Progenitor cell of endocrine pancreas (in vitro differentiated cells): ENCODE data around the gene SORCS2. TPM values are rescaled to one million over a fixed set of nuclear protein-coding genes. Genes with fewer than 3 reads are reported as not detected.

Experiments
- DNase-seq: peaks from one replicate; pipeline ENCODE4 v3.0.0; 2021; ENCODE audit warnings: low spot score; ENCODE audit not compliant: unreplicated experiment
- H3K27ac Mint-ChIP-seq: 2 replicates; pipeline ENCODE4 v1.8.0; 2021; ENCODE audit warnings: mild to moderate bottlenecking, moderate library complexity, mixed read lengths
- H3K27me3 Mint-ChIP-seq: 2 replicates; pipeline ENCODE4 v1.8.0; 2021; ENCODE audit warnings: mixed read lengths
- H3K36me3 Mint-ChIP-seq: 2 replicates; pipeline ENCODE4 v1.8.0; 2022; ENCODE audit warnings: mixed read lengths; ENCODE audit not compliant: insufficient read depth
- H3K4me1 Mint-ChIP-seq: 2 replicates; pipeline ENCODE4 v1.8.0; 2021; ENCODE audit warnings: low read depth, mixed read lengths
- H3K4me3 Mint-ChIP-seq: 2 replicates; pipeline ENCODE4 v1.8.0; 2021; ENCODE audit warnings: low read depth, mild to moderate bottlenecking, moderate library complexity, mixed read lengths
- H3K9me3 Mint-ChIP-seq: 2 replicates; pipeline ENCODE4 v1.8.0; 2021; ENCODE audit warnings: low read depth, mixed read lengths
- total RNA-seq: library from RNA; stranded (reverse); gene quantifications from 2 replicates; pipeline ENCODE4 v1.2.1, GENCODE V29; 2021
- TF ChIP-seq, protein P1 (sequence below): fragments of 200-600 bp; sonication (generic); IDR thresholded peaks from one replicate; pipeline ENCODE4 v1.5.0; 2021; ENCODE audit warnings: antibody characterized with exemption, mild to moderate bottlenecking; ENCODE audit not compliant: unreplicated experiment

The SORCS2 gene
- total RNA-seq, 1 donor from 2014 or later, result 2.2 TPM

DNA sequence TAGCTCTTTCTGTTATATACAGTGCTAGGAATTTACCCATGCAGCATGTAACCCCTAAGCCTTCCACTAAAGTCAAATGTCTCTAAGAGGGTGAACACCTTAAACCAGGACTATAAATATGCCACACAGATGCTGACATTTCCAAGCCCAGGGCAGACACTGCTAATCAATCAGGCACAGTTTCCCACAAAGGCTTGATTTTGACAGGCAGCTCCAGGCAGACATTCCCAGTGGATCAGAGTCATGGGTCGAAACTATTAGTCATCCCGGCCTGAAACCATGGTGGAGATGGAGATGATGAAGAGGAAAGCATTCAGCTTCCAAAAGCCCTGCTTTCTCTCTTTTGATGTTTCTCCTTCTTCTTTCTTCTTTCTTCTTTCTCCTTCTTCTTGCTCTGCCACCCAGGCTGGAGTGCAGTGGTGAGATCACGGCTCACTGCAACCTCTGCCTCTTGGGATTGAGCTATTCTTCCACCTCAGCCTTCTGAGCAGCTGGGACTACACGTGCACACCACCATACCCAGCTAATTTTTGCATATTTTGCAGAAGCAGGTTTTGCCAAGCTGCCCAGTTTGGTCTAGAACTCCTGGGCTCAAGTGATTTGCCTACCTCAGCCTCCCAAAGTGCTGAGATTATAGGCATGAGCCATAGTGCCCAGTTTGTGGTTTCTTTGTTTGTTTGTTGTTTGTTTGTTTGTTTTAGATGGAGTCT, 21.0 kb upstream of the SORCS2 start:
- DNase-seq, result no peak
- no peaks in the 10 kb centered on the region for H3K36me3 Mint-ChIP-seq
- H3K4me3 Mint-ChIP-seq, result no peak overlapping the region
- TF ChIP-seq, protein P1, sequence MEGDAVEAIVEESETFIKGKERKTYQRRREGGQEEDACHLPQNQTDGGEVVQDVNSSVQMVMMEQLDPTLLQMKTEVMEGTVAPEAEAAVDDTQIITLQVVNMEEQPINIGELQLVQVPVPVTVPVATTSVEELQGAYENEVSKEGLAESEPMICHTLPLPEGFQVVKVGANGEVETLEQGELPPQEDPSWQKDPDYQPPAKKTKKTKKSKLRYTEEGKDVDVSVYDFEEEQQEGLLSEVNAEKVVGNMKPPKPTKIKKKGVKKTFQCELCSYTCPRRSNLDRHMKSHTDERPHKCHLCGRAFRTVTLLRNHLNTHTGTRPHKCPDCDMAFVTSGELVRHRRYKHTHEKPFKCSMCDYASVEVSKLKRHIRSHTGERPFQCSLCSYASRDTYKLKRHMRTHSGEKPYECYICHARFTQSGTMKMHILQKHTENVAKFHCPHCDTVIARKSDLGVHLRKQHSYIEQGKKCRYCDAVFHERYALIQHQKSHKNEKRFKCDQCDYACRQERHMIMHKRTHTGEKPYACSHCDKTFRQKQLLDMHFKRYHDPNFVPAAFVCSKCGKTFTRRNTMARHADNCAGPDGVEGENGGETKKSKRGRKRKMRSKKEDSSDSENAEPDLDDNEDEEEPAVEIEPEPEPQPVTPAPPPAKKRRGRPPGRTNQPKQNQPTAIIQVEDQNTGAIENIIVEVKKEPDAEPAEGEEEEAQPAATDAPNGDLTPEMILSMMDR, result no peak
- H3K27ac Mint-ChIP-seq, result no peak overlapping the region
- H3K4me1 Mint-ChIP-seq, result peaks cover 11% of the 10 kb centered on the region
- H3K9me3 Mint-ChIP-seq, result no peaks in the 10 kb centered on the region
- H3K27me3 Mint-ChIP-seq, result peaks cover 15% of the 10 kb centered on the region

DNA sequence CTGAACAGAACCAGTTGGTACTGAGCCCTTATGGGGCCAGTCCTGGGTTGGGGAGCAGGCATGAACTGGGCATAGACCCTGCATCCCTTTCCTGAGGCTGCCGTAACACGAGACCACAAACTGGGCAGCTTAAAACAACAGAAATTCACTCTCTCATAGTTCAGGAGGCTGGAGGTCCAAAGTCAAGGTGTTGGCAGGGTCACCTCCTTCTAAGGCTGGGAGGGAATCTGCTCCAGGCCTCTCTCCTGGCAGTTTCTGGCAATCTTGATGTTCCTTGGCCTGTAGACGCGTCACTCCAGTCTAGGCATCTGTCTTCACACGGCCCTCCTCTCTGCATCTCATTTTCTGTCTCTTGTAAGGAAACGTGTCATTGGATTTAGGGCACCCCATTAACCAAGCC, 19.8 kb upstream of the SORCS2 start:
- no peak for DNase-seq
- TF ChIP-seq, protein P1, result no peak
- Mint-ChIP-seq H3K27ac (no peak overlapping the region), H3K36me3 (no peaks in the 10 kb centered on the region), H3K4me3 (no peak overlapping the region), H3K27me3 (peaks cover 15% of the 10 kb centered on the region), H3K9me3 (no peaks in the 10 kb centered on the region), H3K4me1 (peaks cover 7% of the 10 kb centered on the region)

DNA sequence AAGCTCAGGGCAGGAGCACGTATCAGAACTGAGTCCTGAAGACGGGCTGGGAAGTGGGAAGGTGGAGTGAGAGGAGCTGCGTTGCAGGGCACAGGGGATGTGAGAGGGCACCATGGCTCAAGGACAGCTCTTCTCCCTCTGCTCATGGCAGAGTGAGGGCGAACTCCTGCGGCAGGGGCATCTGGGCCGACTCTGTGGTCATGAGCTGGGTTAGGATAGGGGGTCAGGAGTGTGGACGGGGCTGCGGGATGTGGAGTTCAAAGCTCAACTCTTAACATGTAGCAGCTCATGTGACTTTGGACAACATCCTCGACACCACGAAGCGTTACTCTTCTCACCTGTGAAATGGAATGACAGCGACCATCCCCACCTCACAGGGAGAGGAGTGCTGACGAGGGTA, 19.4 kb upstream of the SORCS2 start:
- peaks cover 15% of the 10 kb centered on the region for H3K27me3 Mint-ChIP-seq
- DNase-seq, result no peak
- H3K27ac Mint-ChIP-seq, result no peak overlapping the region
- H3K4me1 Mint-ChIP-seq, result peaks cover 2% of the 10 kb centered on the region
- no peaks in the 10 kb centered on the region for H3K36me3 Mint-ChIP-seq
- H3K9me3 Mint-ChIP-seq, result no peaks in the 10 kb centered on the region
- TF ChIP-seq, protein P1, result no peak
- no peak overlapping the region for H3K4me3 Mint-ChIP-seq

DNA sequence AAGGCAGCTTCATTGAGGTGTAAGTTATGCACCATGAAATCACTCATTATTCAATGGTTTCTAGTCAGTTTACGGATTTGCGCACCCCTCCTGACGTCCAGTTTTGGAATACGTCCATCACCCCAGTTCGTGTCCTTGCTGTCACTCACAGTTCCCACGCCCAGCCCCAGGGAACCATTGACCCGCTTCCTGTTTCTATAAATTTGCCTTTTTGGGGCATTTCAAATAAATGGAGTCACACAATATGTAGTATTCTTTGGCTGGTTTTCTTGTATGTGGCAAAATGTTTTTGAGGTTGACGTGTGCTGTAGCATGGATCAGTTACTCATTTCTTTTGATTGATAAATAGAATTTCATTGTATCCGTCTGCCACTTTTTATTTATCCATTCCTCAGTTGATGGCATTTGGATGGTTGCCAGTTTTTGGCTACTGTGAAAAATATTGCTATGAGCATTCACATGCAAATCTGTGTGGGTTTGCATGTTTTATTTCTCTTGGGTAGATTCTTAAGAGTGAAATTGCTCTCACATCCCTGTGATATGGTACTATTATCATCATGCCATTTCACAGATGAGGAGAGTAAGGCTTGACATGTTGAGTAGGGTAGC, 18.4 kb upstream of the SORCS2 start:
- peaks cover 14% of the 10 kb centered on the region for H3K27me3 Mint-ChIP-seq
- H3K9me3 Mint-ChIP-seq, result no peaks in the 10 kb centered on the region
- peaks cover 2% of the 10 kb centered on the region for H3K4me1 Mint-ChIP-seq
- TF ChIP-seq, protein P1, result no peak
- no peak overlapping the region for H3K27ac Mint-ChIP-seq
- no peak overlapping the region for H3K4me3 Mint-ChIP-seq
- DNase-seq, result no peak
- H3K36me3 Mint-ChIP-seq, result no peaks in the 10 kb centered on the region

DNA sequence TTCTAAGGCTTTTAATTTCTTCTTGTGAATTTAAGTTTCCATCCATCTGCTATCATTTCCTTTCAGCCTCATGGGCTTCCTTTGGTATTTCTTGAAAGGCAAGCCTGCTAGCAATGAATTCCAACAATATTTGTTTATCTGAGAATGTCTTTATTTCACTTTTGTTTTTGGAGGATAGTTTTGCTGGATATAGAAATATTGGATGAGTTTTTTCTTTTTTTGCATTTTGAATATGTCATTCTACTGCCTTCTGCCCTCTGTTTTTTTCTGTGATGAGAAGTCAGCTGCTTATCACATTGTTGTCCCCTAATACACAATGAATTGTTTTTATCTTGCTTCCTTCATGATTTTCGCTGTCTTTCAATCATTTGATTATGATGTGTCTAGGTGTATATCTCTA, 13.2 kb upstream of the SORCS2 start:
- peaks cover 11% of the 10 kb centered on the region for H3K27me3 Mint-ChIP-seq
- no peak for DNase-seq
- H3K4me1 Mint-ChIP-seq, result no peaks in the 10 kb centered on the region
- TF ChIP-seq, protein P1, result no peak
- no peak overlapping the region for H3K4me3 Mint-ChIP-seq
- H3K27ac Mint-ChIP-seq, result no peak overlapping the region
- H3K36me3 Mint-ChIP-seq, result peaks cover 2% of the 10 kb centered on the region
- peaks cover 7% of the 10 kb centered on the region for H3K9me3 Mint-ChIP-seq
